GM21528 (cell line): Measurements from ENCODE around the gene AOX1.
"Not testable (repeated sequence)": the region's sequence is repeated elsewhere in the genome, so short reads cannot be mapped to it uniquely, and the experiment has no call there.

ENCODE experiments used
- ATAC-seq: cut with Tn5 transposase; IDR thresholded peaks from one replicate; pipeline ENCODE4 v1.9.1; 2021; ENCODE audit warnings: mild to moderate bottlenecking, moderate library complexity; ENCODE audit not compliant: unreplicated experiment, low FRiP score

The AOX1 gene

GRCh38 chr2:200664770-200665494 is 79.1 kb downstream of the AOX1 start:
- no peak for ATAC-seq

- no peak for ATAC-seq
Measured at GRCh38 chr2:200665626-200666453, 80.0 kb downstream of the AOX1 start.

GRCh38 chr2:200667413-200667812 is 81.6 kb downstream of the AOX1 start:
- ATAC-seq = no peak

GRCh38 chr2:200668478-200668877 is 82.7 kb downstream of the AOX1 start:
- ATAC-seq = no peak

- no peak for ATAC-seq
Measured at GRCh38 chr2:200669308-200669707, 83.5 kb downstream of the AOX1 start.

- no peak for ATAC-seq
Measured at GRCh38 chr2:200670313-200670712, 84.5 kb downstream of the AOX1 start.

- ATAC-seq = no peak
Measured at GRCh38 chr2:200670751-200671150, 84.9 kb downstream of the AOX1 start.

- ATAC-seq = no peak
Measured at GRCh38 chr2:200673191-200673590, 87.4 kb downstream of the AOX1 start.

GRCh38 chr2:200674837-200675236 is 89.0 kb downstream of the AOX1 start:
- ATAC-seq = no peak

- ATAC-seq = no peak
Measured at GRCh38 chr2:200677171-200677570, 91.4 kb downstream of the AOX1 start.

- no peak for ATAC-seq
Measured at GRCh38 chr2:200677721-200678532, 92.1 kb downstream of the AOX1 start.

GRCh38 chr2:200679127-200679526 is 93.3 kb downstream of the AOX1 start:
- ATAC-seq = no peak

- ATAC-seq = no peak
Measured at GRCh38 chr2:200679535-200679934, 93.7 kb downstream of the AOX1 start.

GRCh38 chr2:200681697-200682096 is 95.9 kb downstream of the AOX1 start:
- ATAC-seq = no peak

GRCh38 chr2:200682407-200682806 is 96.6 kb downstream of the AOX1 start:
- ATAC-seq = not testable (repeated sequence)

- no peak for ATAC-seq
Measured at GRCh38 chr2:200687922-200688920, 102.4 kb downstream of the AOX1 start.

- no peak for ATAC-seq
Measured at GRCh38 chr2:200689115-200689514, 103.3 kb downstream of the AOX1 start.

GRCh38 chr2:200693836-200694470 is 108.1 kb downstream of the AOX1 start:
- ATAC-seq = no peak

- ATAC-seq = no peak
Measured at GRCh38 chr2:200695191-200695590, 109.4 kb downstream of the AOX1 start.
